SH-SY5Y (cell line): ENCODE data around the gene SMIM29.

Experiments used
- GATA2 ChIP-seq: IDR thresholded peaks from 2 replicates; pipeline ENCODE4 v1.6.1; 2011; ENCODE audit warnings: mild to moderate bottlenecking, low read depth, low read length
- GATA3 ChIP-seq: IDR thresholded peaks from 2 replicates; pipeline ENCODE4 v1.6.1; 2011; ENCODE audit warnings: low read depth, mild to moderate bottlenecking, low read length, moderate library complexity

DNA sequence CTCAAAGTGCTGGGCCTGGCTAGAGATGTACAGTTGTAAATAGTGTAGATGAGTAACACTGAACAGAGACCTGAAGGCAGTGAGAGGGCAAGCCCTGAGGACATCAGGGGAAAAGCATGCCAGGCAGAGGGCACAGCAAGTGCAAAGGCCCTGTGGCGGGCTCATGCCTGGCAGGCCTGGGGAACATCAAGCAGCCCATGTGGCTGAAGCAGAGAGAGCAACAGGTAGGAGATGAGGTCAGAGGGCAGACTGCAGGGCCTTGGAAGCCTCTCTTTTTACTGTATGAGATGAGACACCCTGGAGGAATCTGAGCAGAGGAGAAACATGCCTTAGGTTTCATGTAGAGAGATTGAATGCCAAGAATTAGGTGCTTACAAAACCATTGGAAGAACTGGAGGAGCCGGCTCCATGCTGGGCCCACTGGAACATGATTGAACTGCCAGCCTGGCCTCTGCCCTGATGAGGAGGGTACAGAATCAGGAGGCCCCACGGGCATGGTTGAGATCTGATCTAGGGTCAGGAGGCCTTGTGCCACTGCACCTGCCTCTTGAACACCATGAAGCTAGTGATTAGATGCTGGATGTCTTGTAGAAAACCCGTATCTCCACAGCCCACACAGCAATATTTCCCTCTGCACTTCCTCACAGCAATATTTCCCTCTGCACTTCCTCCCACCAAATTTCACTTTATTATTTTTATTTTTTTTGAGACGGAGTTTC lies 18.0 kb downstream of the SMIM29 start:
- no peak for TF ChIP-seq GATA2
- no peak for TF ChIP-seq GATA3
